ENCODE measurements around the gene PDSS2.
"Not testable (repeated sequence)": the region's sequence is repeated elsewhere in the genome, so short reads cannot be mapped to it uniquely, and the experiment has no call there.

The PDSS2 gene

GRCh38 chr6:107180099-107180498, 279.3 kb downstream of the PDSS2 start:
- DNase-seq (ENCODE audit: low spot score) = no peak
- TF ChIP-seq, protein P1, sequence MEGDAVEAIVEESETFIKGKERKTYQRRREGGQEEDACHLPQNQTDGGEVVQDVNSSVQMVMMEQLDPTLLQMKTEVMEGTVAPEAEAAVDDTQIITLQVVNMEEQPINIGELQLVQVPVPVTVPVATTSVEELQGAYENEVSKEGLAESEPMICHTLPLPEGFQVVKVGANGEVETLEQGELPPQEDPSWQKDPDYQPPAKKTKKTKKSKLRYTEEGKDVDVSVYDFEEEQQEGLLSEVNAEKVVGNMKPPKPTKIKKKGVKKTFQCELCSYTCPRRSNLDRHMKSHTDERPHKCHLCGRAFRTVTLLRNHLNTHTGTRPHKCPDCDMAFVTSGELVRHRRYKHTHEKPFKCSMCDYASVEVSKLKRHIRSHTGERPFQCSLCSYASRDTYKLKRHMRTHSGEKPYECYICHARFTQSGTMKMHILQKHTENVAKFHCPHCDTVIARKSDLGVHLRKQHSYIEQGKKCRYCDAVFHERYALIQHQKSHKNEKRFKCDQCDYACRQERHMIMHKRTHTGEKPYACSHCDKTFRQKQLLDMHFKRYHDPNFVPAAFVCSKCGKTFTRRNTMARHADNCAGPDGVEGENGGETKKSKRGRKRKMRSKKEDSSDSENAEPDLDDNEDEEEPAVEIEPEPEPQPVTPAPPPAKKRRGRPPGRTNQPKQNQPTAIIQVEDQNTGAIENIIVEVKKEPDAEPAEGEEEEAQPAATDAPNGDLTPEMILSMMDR (IDR thresholded peaks at IDR 0.05; ENCODE audit: extremely low read depth, missing control alignments) = no peak

- TF ChIP-seq, protein P1 (IDR thresholded peaks at IDR 0.05; ENCODE audit: extremely low read depth, missing control alignments) = no peak
- DNase-seq (ENCODE audit: low spot score) = no peak
Observed at GRCh38 chr6:107179004-107179403, 280.4 kb downstream of the PDSS2 start.

DNA sequence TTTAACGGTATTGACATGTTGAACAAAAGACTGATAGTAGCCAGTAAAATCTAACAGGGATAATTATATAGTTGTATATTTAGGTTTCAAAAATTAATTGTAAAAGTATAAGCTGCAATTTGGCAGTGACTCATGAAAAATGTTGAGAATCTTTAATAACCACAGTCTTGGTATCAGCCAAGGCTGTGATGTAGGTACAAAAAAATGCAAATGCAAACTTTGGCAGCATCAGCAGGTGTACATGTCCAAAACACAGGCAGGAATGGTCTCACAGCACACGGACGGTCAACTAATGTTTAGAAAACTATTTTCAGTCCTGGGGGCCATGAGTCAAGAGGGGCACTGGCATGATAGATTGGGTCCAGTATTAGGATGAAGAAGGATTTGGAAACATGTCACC, 285.6 kb downstream of the PDSS2 start:
- TF ChIP-seq, protein P1 (IDR thresholded peaks at IDR 0.05; ENCODE audit: extremely low read depth, missing control alignments) = no peak
- DNase-seq (ENCODE audit: low spot score) = no peak

GRCh38 chr6:107171513-107171912, 287.9 kb downstream of the PDSS2 start:
- no peak for DNase-seq (ENCODE audit: low spot score)
- TF ChIP-seq, protein P1 (IDR thresholded peaks at IDR 0.05; ENCODE audit: extremely low read depth, missing control alignments) = no peak

DNA sequence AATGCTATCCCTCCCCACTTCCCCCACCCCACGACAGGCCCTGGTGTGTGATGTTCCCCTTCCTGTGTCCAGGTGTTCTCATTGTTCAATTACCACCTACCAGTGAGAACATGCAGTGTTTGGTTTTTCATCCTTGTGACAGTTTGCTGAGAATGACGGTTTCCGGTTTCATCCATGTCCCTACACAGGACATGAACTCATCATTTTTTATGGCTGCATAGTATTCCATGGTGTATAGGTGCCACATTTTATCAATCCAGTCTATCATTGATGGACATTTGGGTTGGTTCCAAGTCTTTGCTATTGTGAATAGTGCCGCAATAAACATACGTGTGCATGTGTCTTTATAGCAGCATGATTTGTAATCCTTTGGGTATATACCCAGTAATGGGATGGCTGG, 295.1 kb downstream of the PDSS2 start:
- not testable (repeated sequence) for DNase-seq (ENCODE audit: low spot score)

- DNase-seq (ENCODE audit: low spot score) = no peak
- TF ChIP-seq, protein P1 (IDR thresholded peaks at IDR 0.05; ENCODE audit: extremely low read depth, missing control alignments) = no peak
Observed at GRCh38 chr6:107161521-107161920, 297.8 kb downstream of the PDSS2 start.

GRCh38 chr6:107156617-107157016, 302.7 kb downstream of the PDSS2 start:
- DNase-seq (ENCODE audit: low spot score) = no peak
- TF ChIP-seq, protein P1 (IDR thresholded peaks at IDR 0.05; ENCODE audit: extremely low read depth, missing control alignments) = no peak

DNA sequence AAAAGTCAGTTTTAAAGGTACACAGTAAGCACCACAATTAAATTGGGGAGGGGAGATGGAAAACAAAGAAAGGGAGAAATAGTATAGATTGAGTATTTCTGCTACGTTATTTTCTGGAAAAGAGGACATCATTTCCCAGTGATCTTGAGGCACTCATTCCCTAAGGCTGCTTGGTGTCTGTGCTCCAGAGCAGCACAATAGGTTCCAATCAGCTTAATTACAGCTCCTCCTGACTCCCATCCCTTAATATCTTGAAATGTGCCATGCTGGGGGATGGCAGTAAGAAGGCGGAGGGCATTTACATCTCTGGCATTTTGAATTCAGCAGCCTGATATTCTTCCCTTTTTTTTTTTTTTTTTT, 304.6 kb downstream of the PDSS2 start:
- TF ChIP-seq, protein P1 (IDR thresholded peaks at IDR 0.05; ENCODE audit: extremely low read depth, missing control alignments) = no peak
- DNase-seq (ENCODE audit: low spot score) = no peak
